GM12878 (cell line): ENCODE data around the gene KIN. TPM values are rescaled to one million over a fixed set of nuclear protein-coding genes. Genes with fewer than 3 reads are reported as not detected.

Source experiments
- ATAC-seq: fragments of 200-7000 bp; cut with Tn5 transposase; 3 replicates; pipeline ENCODE4 v1.9.1; 2020; ENCODE audit warnings: mild to moderate bottlenecking, moderate library complexity
- BruUV-seq: library from RNA; stranded (reverse); fragments of 400-500 nt; replicated peaks from 2 replicates; lab custom pipeline; 2021; lab: Mats Ljungman, UMichigan
- CTCF ChIA-PET: fragments of 300-600 bp; sonication (Branson Sonifier 250); formaldehyde crosslinking; extraction: SDS; loops from one replicate; lab custom pipeline; 2021; ENCODE audit warnings: inconsistent platforms; lab: Yijun Ruan, JAX
- POLR2A ChIA-PET: fragments of 350-600 bp; formaldehyde crosslinking; extraction: SDS; loops from one replicate; lab custom pipeline; 2021; ENCODE audit warnings: inconsistent platforms; lab: Charles Lee
- RAD21 ChIA-PET: fragments of 300-600 bp; sonication (Branson Sonifier 250); formaldehyde crosslinking; loops from one replicate; lab custom pipeline; 2023; ENCODE audit warnings: antibody characterized with exemption; ENCODE audit not compliant: unreplicated experiment; lab: Charles Lee
- SMC1A ChIA-PET: fragments of 300-600 bp; sonication (Branson Sonifier 250); formaldehyde crosslinking; loops from one replicate; lab custom pipeline; 2023; ENCODE audit not compliant: unreplicated experiment, uncharacterized antibody; lab: Charles Lee
- DNase-seq: peaks from one replicate; pipeline ENCODE4 v3.0.0-alpha.2; 2011; ENCODE audit warnings: low read depth, low spot score
- FAIRE-seq: peaks from 3 replicates; lab custom pipeline; 2011; peaks lifted over from hg19 to GRCh38; lab: Jason Lieb, UNC
- H2AFZ ChIP-seq: 2 replicates; pipeline ENCODE4 v1.6.0; 2011; ENCODE audit warnings: low read depth, low read length, control low read depth; ENCODE audit not compliant: control insufficient read depth
- H3K27ac ChIP-seq: 2 replicates; pipeline ENCODE4 v1.5.1; 2011; ENCODE audit warnings: control low read depth; ENCODE audit not compliant: control insufficient read depth, insufficient read depth
- H3K27me3 ChIP-seq, 2 experiments: replicated peaks in 1 of 2; 2 replicates each; pipeline versions ENCODE4 v1.6.0 to v1.6.1; 2011; ENCODE audit warnings: low read length in 1 of 2; ENCODE audit not compliant: control insufficient read depth in 2 of 2, insufficient read depth in 2 of 2
- H3K36me3 ChIP-seq, 2 experiments: 2 replicates each; pipeline ENCODE4 v1.5.1; 2011; ENCODE audit warnings: low read length in 1 of 2; ENCODE audit not compliant: control insufficient read depth in 2 of 2, insufficient read depth in 2 of 2
- H3K4me1 ChIP-seq: 2 replicates; pipeline ENCODE4 v1.6.1; 2011; ENCODE audit warnings: mild to moderate bottlenecking, low read length, moderate library complexity, mixed read lengths; ENCODE audit not compliant: control insufficient read depth, insufficient read depth
- H3K4me2 ChIP-seq: 2 replicates; pipeline ENCODE4 v1.6.0; 2011; ENCODE audit warnings: control low read depth; ENCODE audit not compliant: control insufficient read depth, insufficient read depth
- H3K4me3 ChIP-seq: fragments of 200-600 bp; sonication (generic); 2 replicates; pipeline ENCODE4 v1.5.1; 2016
- H3K79me2 ChIP-seq: 2 replicates; pipeline ENCODE4 v1.6.0; 2011; ENCODE audit warnings: low read length; ENCODE audit not compliant: control insufficient read depth, insufficient read depth
- H3K9ac ChIP-seq: 2 replicates; pipeline ENCODE4 v1.8.0; 2011; ENCODE audit warnings: low read length, control low read depth, mixed read lengths; ENCODE audit not compliant: control insufficient read depth, insufficient read depth
- H3K9me3 ChIP-seq: replicated peaks from 3 replicates; pipeline ENCODE4 v1.5.1; 2011; ENCODE audit warnings: mild to moderate bottlenecking, low read length; ENCODE audit not compliant: control insufficient read depth, insufficient read depth
- H4K20me1 ChIP-seq: 2 replicates; pipeline ENCODE4 v1.6.0; 2011; ENCODE audit not compliant: control insufficient read depth, insufficient read depth
- EP300 ChIP-seq, 2 experiments: fragments of 150-350 bp in 1 of 2; IDR thresholded peaks; 2 replicates each; pipeline ENCODE4 v1.6.1; 2011 to 2012; ENCODE audit warnings: low read depth in 2 of 2, low read length in 2 of 2, borderline replicate concordance in 1 of 2, improper control_type of control experiment in 1 of 2, inconsistent platforms in 1 of 2; ENCODE audit not compliant: control insufficient read depth in 1 of 2
- FOXK2 ChIP-seq: fragments of 450-650 bp; IDR thresholded peaks from 2 replicates; pipeline ENCODE4 v1.6.1; 2017; ENCODE audit warnings: mild to moderate bottlenecking, moderate library complexity
- IKZF1 ChIP-seq: fragments of 450-650 bp; conservative IDR thresholded peaks from 2 replicates; pipeline ENCODE4 v1.6.1; 2017; ENCODE audit warnings: antibody characterized with exemption, mild to moderate bottlenecking
- IRF5 ChIP-seq: fragments of 450-650 bp; IDR thresholded peaks from 2 replicates; pipeline ENCODE4 v1.6.1; 2017; ENCODE audit warnings: borderline replicate concordance
- JUNB ChIP-seq: IDR thresholded peaks from 2 replicates; pipeline ENCODE4 v1.6.1; 2016; ENCODE audit warnings: antibody characterized with exemption, mild to moderate bottlenecking
- MLLT1 ChIP-seq: fragments of 450-650 bp; IDR thresholded peaks from 2 replicates; pipeline ENCODE4 v1.6.1; 2016; ENCODE audit warnings: mild to moderate bottlenecking
- NBN ChIP-seq: fragments of 450-650 bp; IDR thresholded peaks from 2 replicates; pipeline ENCODE4 v1.6.1; 2016
- NFXL1 ChIP-seq: fragments of 450-650 bp; IDR thresholded peaks from 2 replicates; pipeline ENCODE4 v1.6.1; 2017; ENCODE audit warnings: antibody characterized with exemption, mild to moderate bottlenecking, borderline replicate concordance
- SMC3 ChIP-seq: IDR thresholded peaks from 2 replicates; pipeline ENCODE4 v1.6.1; 2011; ENCODE audit warnings: low read length, improper control_type of control experiment, borderline replicate concordance
- SREBF1 ChIP-seq: IDR thresholded peaks from 2 replicates; pipeline ENCODE4 v1.6.1; 2012; ENCODE audit warnings: mild to moderate bottlenecking, low read length
- SUZ12 ChIP-seq: fragments of 200-600 bp; sonication (generic); IDR thresholded peaks from one replicate; pipeline ENCODE4 v1.6.1; 2018; ENCODE audit warnings: antibody characterized with exemption, mild to moderate bottlenecking; ENCODE audit not compliant: unreplicated experiment
- TARDBP ChIP-seq: IDR thresholded peaks from 2 replicates; pipeline ENCODE4 v1.6.1; 2016; ENCODE audit warnings: borderline replicate concordance
- WRNIP1 ChIP-seq: IDR thresholded peaks from 2 replicates; pipeline ENCODE4 v1.6.1; 2011; ENCODE audit warnings: low read depth, low read length, improper control_type of control experiment, borderline replicate concordance
- ZZZ3 ChIP-seq: IDR thresholded peaks from 2 replicates; pipeline ENCODE4 v1.6.1; 2011; ENCODE audit warnings: low read depth; ENCODE audit not compliant: control insufficient read depth, insufficient read length
- WGBS: methylation state at CpG from one replicate; pipeline ENCODE4 v1.1.6; 2016; ENCODE audit warnings: low lambda C conversion rate; ENCODE audit not compliant: insufficient replicate concordance, insufficient coverage; ENCODE audit errors: missing lambda C conversion rate; 5-methylcytosine and 5-hydroxymethylcytosine counted together
- in situ Hi-C: fragments of 300-500 bp; cut with MboI; formaldehyde crosslinking; loops from 9 replicates; pipeline ENCODE4 v1.14.3; 2018; ENCODE audit warnings: mixed read lengths
- intact Hi-C: fragments of 100-400 bp; cut with micrococcal nuclease; formaldehyde crosslinking; loops from one replicate; pipeline ENCODE4 v1.14.2; 2022; ENCODE audit not compliant: unreplicated experiment
- polyA plus RNA-seq, 11 experiments: library from polyadenylated mRNA; depleted of rRNA in 4 of 11; unstranded in 6 of 11; stranded (reverse) in 5 of 11; fragments of >200 nt; fragmentation: Nextera tagmentation in 4 of 11; fragmentation: Illumina TruSeq in 1 of 11; extraction: Ambion mirVana in 4 of 11; extraction: Trizol in 1 of 11; gene quantifications; 1 replicate in 1 of 11; 2 replicates in 10 of 11; pipeline versions ENCODE4 v1.2.1 to v1.2.3, GENCODE V29; 2011 to 2016; ENCODE audit warnings: inconsistent platforms in 2 of 11, missing spikeins in 2 of 11, low read depth in 1 of 11
- total RNA-seq, 4 experiments: library from RNA; depleted of rRNA in 3 of 4; stranded (reverse); fragments of >200 nt in 3 of 4; fragmentation: Illumina TruSeq in 1 of 4; extraction: Trizol in 1 of 4; gene quantifications; 2 replicates each; pipeline versions ENCODE4 v1.2.1 to v1.2.3, GENCODE V29; 2013 to 2021

KIN gene
- total and polyA plus RNA-seq, 10 of the 15 experiments (the other 5 are each of a cell fraction or from before 2014, with no cell fraction given), result 6.8 to 33.2 (median 11.3) TPM

GRCh38 chr10:7707858-7708622 lies 79.8 kb downstream of the KIN start:
- FAIRE-seq, result no peak
- Histone ChIP-seq H3K4me3 (no peak overlapping the region), H3K4me2 (no peak overlapping the region), H3K4me1 (no peaks in the 10 kb centered on the region), H3K9ac (no peak overlapping the region), H3K79me2 (no peaks in the 10 kb centered on the region), H3K27ac (no peak overlapping the region), H3K36me3 (no peaks in the 10 kb centered on the region), H3K9me3 (no peaks in the 10 kb centered on the region), H2AFZ (no peak overlapping the region), H3K27me3 (peaks cover 0 to 10% of the 10 kb centered on the region in 2 experiments; a peak in 3 of 4 replicates), H4K20me1 (no peaks in the 10 kb centered on the region)
- BruUV-seq, result no TSS peak
- no peak for DNase-seq
- ATAC-seq, result no peak
- intact Hi-C loops (no loop called here), in situ Hi-C loops (no loop called here)
- SMC1A ChIA-PET, result interaction anchor here (1.0 to 1.1 kb wide), 3 partner anchors 15 to 182 kb away, joined by 3 to 4 read pairs (median 3); no protein-coding TSS in a partner anchor
- CTCF ChIA-PET, result interaction anchor here (0.9 to 2.4 kb wide), 5 partner anchors 10 to 183 kb away, joined by 3 to 11 read pairs (median 5); no protein-coding TSS in a partner anchor
- POLR2A ChIA-PET, result no interaction called here
- WGBS, result 25% methylated on average over 5 of the region's 5 CpGs
- RAD21 ChIA-PET, result interaction anchor here (1.1 to 1.5 kb wide), 2 partner anchors 21 to 183 kb away, joined by 6 read pairs; no protein-coding TSS in a partner anchor
- no peak for TF ChIP-seq EP300 (IDR thresholded peaks at IDR 0.05; ENCODE audit: borderline replicate concordance in 1 of 2, control insufficient read depth in 1 of 2, low read depth in 2 of 2, low read length in 2 of 2)
- TF ChIP-seq NBN, result no peak
- no peak for TF ChIP-seq FOXK2

DNA sequence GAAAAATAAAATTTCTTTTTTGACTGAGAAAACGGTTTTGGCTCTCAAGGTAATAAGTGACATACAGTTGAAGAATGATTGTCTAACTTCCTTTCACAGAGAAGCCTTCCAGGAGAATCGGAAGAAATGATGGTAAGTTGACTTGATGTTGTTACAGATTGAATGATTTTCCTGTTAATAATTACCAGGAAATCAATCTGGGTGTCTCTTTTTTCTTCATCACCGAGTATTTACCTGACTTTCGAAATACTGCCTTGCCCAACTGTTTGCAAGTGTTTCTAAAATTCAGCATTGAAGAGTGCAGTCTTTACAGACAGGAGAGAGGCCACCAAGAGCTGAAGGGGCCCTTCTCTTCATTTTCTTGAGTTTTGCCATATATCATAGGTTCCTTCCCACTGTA lies 80.7 kb downstream of the KIN start:
- Histone ChIP-seq H3K4me3 (no peak overlapping the region), H4K20me1 (no peaks in the 10 kb centered on the region), H3K4me2 (no peak overlapping the region), H3K36me3 (no peaks in the 10 kb centered on the region), H2AFZ (no peak overlapping the region), H3K9ac (no peak overlapping the region), H3K79me2 (no peaks in the 10 kb centered on the region), H3K4me1 (no peaks in the 10 kb centered on the region), H3K27ac (no peak overlapping the region), H3K27me3 (peaks cover 2 to 10% of the 10 kb centered on the region in 2 experiments), H3K9me3 (no peaks in the 10 kb centered on the region)
- intact Hi-C loops, result no loop called here
- ChIA-PET POLR2A (no interaction called here), CTCF (interaction anchor here (1.2 to 2.1 kb wide), 3 partner anchors 18 to 23 kb away, joined by 3 to 7 read pairs (median 3); no protein-coding TSS in a partner anchor), SMC1A (interaction anchor here (0.6 to 1.3 kb wide), 3 partner anchors 14 to 173 kb away, joined by 3 read pairs; no protein-coding TSS in a partner anchor), RAD21 (interaction anchor here (0.6 to 1.5 kb wide), 2 partner anchors 51 to 182 kb away, joined by 3 to 6 read pairs; no protein-coding TSS in a partner anchor)
- ATAC-seq (no peak), DNase-seq (no peak), FAIRE-seq (no peak)
- WGBS, result 15% methylated on average over 4 of the region's 4 CpGs
- in situ Hi-C loops, result no loop called here
- TF ChIP-seq NFXL1 (no peak), SUZ12 (no peak), IRF5 (no peak), ZZZ3 (no peak), SREBF1 (no peak), TARDBP (no peak), IKZF1 (no peak), WRNIP1 (no peak), MLLT1 (no peak), SMC3 (no peak), JUNB (no peak)
- BruUV-seq, result no TSS peak
